Ovary (tissue), 9 donors: Measurements from ENCODE around the gene ZFYVE26. TPM values are rescaled to one million over a fixed set of nuclear protein-coding genes. Genes with fewer than 3 reads are reported as not detected.

Source experiments
- DNase-seq, 5 donors: peaks; one replicate each; pipeline ENCODE4 v3.0.0-alpha.2; 2019 to 2020
- H3K27ac ChIP-seq, 2 donors: fragments of 200-600 bp; one replicate each; pipeline versions ENCODE4 v1.5.1 to v1.8.0; 2019 to 2022
- H3K27me3 ChIP-seq: fragments of 200-600 bp; one replicate; pipeline ENCODE4 v1.8.0; 2022
- H3K36me3 ChIP-seq: fragments of 200-600 bp; sonication (generic); one replicate; pipeline ENCODE4 v1.5.1; 2019
- H3K4me1 ChIP-seq: one replicate; pipeline ENCODE4 v1.8.1; 2013; ENCODE audit warnings: mild to moderate bottlenecking, moderate library complexity; ENCODE audit not compliant: insufficient read depth
- H3K4me3 ChIP-seq: fragments of 200-600 bp; sonication (generic); one replicate; pipeline ENCODE4 v1.5.1; 2017
- H3K9me3 ChIP-seq, 2 donors: fragments of 200-600 bp in 1 of 2; sonication (generic) in 1 of 2; one replicate each; pipeline versions ENCODE4 v1.5.1 to v1.8.1; 2013 to 2019; ENCODE audit warnings: mild to moderate bottlenecking in 1 of 2, moderate library complexity in 1 of 2
- CTCF ChIP-seq, 3 donors: fragments of 450-650 bp in 2 of 3; fragments of 200-600 bp in 1 of 3; IDR thresholded peaks; one replicate each; pipeline versions ENCODE4 v1.5.1 to v1.8.0; 2016 to 2022; ENCODE audit warnings: antibody characterized with exemption in 3 of 3, mild to moderate bottlenecking in 1 of 3
- EP300 ChIP-seq: sonication (generic); formaldehyde crosslinking; IDR thresholded peaks from one replicate; pipeline ENCODE4 v1.6.1; 2017; ENCODE audit warnings: antibody characterized with exemption
- POLR2A ChIP-seq: fragments of 450-650 bp; IDR thresholded peaks from one replicate; pipeline ENCODE4 v1.6.1; 2017; ENCODE audit warnings: antibody characterized with exemption, mild to moderate bottlenecking, moderate library complexity
- WGBS, 3 donors: extraction: QIAGEN DNeasy Blood & Tissue Kit in 1 of 3; methylation state at CpG; one replicate each; pipeline versions ENCODE4 v1.1.5 to v1.1.7; 2013 to 2017; 5-methylcytosine and 5-hydroxymethylcytosine counted together
- intact Hi-C, 4 donors: fragments of 100-400 bp; cut with DNase I; formaldehyde crosslinking; loops; one replicate each; pipeline versions ENCODE4 v1.11.0 to v1.15.1; 2022 to 2023
- polyA plus RNA-seq, 2 donors: library from polyadenylated mRNA; stranded (reverse); fragments of 200-250 nt in 1 of 2; fragments of 350-450 nt in 1 of 2; fragmentation: Illumina TruSeq in 1 of 2; extraction: RNeasy Lipid Tissue Mini Kit (QIAGEN cat#74804) in 1 of 2; gene quantifications; one replicate each; pipeline ENCODE4 v1.2.3, GENCODE V29; 2013 to 2014
- total RNA-seq, 7 donors: library from RNA; depleted of rRNA in 2 of 7; stranded (reverse); fragments of >200 nt in 2 of 7; fragmentation: NEBNext Ultra II Directional in 3 of 7; extraction: Animal tissue kit (Norgen Biotek cat#: 25700) in 3 of 7; gene quantifications; one replicate each; pipeline versions ENCODE4 v1.1.0 to v1.2.4, GENCODE V29; 2016 to 2023
- donor health status: DM: no; HTN: no; CAD: no; lungs with moderate emphysema.
- donor health status: DM: no; HTN: no; CAD: no.
- donor health status: Bipolar disorder and iron deficiency.
- donor health status: DM: yes; HTN: yes; CAD: no.
- donor health status: DM: no; HTN: no; CAD: no.
- donor health status: DM: yes; HTN: yes; CAD: no.

ZFYVE26 gene
- total and polyA plus RNA-seq, 9 donors, result 6.1 to 27.0 (median 20.3) TPM

DNA sequence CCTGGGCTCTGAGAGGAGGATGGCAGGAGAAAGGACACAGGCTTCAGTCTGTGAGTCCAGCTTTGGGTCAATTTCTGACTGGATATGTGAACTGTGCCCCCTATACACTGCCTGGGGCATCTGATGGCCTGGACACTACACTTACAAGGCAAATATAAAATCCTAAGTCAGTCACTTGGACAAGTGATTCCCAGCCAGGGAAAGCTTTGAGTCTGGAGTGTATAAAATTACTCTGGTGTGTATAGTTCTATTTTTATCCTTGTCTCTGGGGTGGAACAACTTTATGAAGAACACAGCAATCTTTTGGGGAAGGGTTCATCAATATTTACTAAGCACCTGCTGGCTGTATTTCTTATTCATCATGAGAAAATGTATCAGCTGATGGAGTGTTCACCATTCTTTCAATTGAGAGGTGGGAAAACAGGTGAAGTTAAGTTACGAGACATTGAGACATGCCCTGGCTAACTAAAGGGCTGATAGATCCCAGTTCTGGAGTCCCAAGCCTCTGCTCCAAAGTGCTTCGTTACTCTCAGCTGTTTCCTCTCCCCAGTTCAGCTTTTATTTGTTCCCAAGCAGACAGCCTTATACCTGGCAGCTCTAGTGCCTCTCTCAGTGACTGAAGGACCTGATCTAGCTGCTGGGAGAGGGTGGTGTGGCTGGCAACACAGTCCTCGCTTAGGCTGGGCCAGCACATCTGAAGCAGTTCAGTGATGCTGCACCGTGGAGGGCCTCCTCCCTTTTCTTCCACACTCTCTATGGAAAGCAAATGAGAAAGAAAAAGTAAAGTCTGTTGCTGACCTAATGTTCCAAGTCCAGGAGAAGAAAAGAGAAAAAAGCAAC is 30.9 kb downstream of the ZFYVE26 start:
- intact Hi-C loops, result no loop called here
- 86 to 97% (median 94%) methylated on average over 4 of the region's 4 CpGs for WGBS, 3 donors
- Histone ChIP-seq H3K9me3 (no peaks in the 10 kb centered on the region), H3K4me1 (no peaks in the 10 kb centered on the region), H3K36me3 (no peaks in the 10 kb centered on the region), H3K27ac (no peak overlapping the region), H3K4me3 (no peak overlapping the region), H3K27me3 (no peaks in the 10 kb centered on the region)
- DNase-seq, result no peak
- no peak for TF ChIP-seq CTCF (IDR thresholded peaks at IDR 0.05)
- TF ChIP-seq EP300, result no peak
- TF ChIP-seq POLR2A, result no peak

DNA sequence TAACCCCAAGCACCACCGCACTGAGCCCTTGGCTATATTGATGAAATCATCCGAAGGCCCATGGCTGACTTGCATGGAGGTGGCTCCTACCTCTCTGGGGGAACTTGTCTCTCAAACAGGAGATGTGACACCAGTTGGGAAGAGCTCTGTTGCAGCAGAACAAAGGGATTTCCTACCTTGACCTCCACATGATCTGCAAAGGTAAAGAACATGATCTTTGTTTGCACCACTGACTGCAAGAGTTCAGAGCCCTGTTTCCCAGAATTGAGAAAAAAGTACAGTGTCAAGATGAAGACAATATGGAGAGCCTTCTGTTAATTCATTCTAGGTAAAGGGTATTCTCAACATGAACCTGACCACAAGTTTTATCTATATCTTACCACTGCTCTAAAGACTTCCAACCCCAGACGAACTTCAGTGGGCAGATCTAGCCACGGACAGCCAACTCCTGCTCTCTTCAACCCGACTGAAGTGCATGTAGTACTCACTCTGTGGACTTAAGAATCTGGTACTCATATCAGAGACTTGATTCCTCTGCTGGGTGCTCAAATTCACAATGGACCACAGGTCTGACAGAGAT is 32.1 kb downstream of the ZFYVE26 start:
- Histone ChIP-seq H3K4me3 (no peak overlapping the region), H3K36me3 (no peaks in the 10 kb centered on the region), H3K27me3 (no peaks in the 10 kb centered on the region), H3K9me3 (no peaks in the 10 kb centered on the region), H3K4me1 (no peaks in the 10 kb centered on the region), H3K27ac (no peak overlapping the region)
- 93 to 96% (median 96%) methylated on average over 5 of the region's 5 CpGs for WGBS, 3 donors
- DNase-seq, result no peak
- TF ChIP-seq POLR2A (no peak), EP300 (no peak)
- intact Hi-C loops, result no loop called here

- Histone ChIP-seq H3K27ac (no peak overlapping the region), H3K36me3 (no peaks in the 10 kb centered on the region), H3K9me3 (no peaks in the 10 kb centered on the region), H3K4me1 (no peaks in the 10 kb centered on the region), H3K27me3 (no peaks in the 10 kb centered on the region), H3K4me3 (no peak overlapping the region)
- intact Hi-C loops, result no loop called here
- TF ChIP-seq POLR2A (no peak), CTCF (IDR thresholded peaks at IDR 0.05) (no peak), EP300 (no peak)
- 30 to 61% (median 32%) methylated on average over 3 of the region's 3 CpGs for WGBS, 3 donors
- no peak for DNase-seq
Observed at GRCh38 chr14:67782090-67782489, 34.3 kb downstream of the ZFYVE26 start.

DNA sequence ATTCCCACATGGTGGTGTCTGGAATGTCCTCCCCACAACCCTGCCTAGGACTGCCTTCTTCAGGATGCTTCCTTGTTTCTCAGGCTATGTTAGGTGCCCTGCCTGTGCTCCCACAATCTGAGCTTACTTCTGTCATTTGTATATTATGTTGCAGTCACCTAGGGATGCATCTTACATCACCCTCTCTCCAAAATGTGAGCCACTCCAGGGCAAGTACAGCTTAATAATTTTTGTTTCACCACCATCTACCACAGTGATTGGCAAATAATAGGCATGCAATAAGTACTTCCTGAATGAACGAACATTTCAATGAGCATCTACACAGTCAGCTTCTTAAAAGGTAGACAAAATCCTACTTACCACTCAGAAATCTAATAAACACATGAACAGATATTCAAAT is 37.6 kb downstream of the ZFYVE26 start:
- intact Hi-C loops, result no loop called here
- Histone ChIP-seq H3K4me3 (no peak overlapping the region), H3K4me1 (no peaks in the 10 kb centered on the region), H3K27me3 (no peaks in the 10 kb centered on the region), H3K27ac (no peak overlapping the region), H3K9me3 (no peaks in the 10 kb centered on the region), H3K36me3 (no peaks in the 10 kb centered on the region)
- 80 to 90% (median 87%) methylated on average over 1 of the region's 1 CpG for WGBS, 3 donors
- no peak for DNase-seq
- TF ChIP-seq CTCF (IDR thresholded peaks at IDR 0.05), result no peak
- TF ChIP-seq EP300, result no peak
- no peak for TF ChIP-seq POLR2A
